ENCODE data around the gene TENM3.

Gene TENM3

DNA sequence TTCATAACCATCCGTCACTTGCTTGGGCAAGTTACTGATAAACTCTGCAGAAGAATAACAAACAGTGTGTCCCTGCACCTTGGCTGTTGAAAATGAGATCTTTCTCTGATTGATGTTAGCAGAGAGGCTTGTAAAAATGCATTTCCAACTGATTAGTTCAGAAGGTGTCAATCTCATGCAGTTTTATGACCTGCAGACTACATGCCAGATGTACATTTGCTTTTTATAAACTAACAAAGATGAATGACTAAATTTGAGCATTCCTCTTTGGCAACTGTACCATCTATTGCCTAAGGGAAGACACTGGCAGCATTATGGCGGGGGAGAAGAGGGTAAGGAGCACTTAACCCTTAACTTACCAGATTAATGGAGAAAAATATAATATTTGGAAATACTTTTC is 481.2 kb downstream of the TENM3 start:
- ATAC-seq (no peak), DNase-seq (no peak)
- Mint-ChIP-seq H3K27ac (no peak overlapping the region), H3K27me3 (peaks cover 8% of the 10 kb centered on the region), H3K9me3 (no peaks in the 10 kb centered on the region), H3K4me1 (no peaks in the 10 kb centered on the region), H3K4me3 (no peak overlapping the region)

DNA sequence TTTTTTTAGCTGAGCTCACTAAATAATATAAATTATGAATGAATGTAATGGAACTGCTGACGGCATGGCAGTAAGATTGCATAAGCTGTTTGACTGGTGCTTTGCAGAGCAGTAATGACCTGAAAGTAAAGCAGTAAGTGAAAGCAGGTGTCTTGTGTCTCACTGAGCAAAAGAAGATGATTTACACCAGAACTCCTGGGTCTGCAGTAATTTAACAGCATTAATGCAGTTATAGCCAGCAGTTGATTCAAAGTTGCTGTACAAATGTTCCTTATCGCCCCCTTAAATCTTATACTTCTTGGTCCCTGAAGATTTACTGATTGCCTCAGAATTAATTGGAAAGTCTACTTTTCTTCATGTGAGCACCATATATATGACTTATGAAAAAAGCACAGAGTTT is 486.3 kb downstream of the TENM3 start:
- DNase-seq (no peak), ATAC-seq (no peak)
- Mint-ChIP-seq H3K4me1 (no peaks in the 10 kb centered on the region), H3K4me3 (no peak overlapping the region), H3K27me3 (peaks cover 8% of the 10 kb centered on the region), H3K9me3 (no peaks in the 10 kb centered on the region), H3K27ac (no peak overlapping the region)

DNA sequence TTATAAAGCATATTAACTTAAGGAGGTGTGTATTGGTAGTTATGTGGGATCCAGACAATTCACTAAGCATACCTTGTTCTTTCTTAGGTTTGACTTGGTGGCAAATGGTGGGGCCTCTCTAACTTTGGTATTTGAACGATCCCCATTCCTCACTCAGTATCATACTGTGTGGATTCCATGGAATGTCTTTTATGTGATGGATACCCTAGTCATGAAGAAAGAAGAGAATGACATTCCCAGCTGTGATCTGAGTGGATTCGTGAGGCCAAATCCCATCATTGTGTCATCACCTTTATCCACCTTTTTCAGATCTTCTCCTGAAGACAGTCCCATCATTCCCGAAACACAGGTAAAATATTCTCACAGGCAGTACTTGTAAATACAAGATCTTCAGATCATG is 487.6 kb downstream of the TENM3 start:
- H3K4me3 Mint-ChIP-seq, result no peak overlapping the region

DNA sequence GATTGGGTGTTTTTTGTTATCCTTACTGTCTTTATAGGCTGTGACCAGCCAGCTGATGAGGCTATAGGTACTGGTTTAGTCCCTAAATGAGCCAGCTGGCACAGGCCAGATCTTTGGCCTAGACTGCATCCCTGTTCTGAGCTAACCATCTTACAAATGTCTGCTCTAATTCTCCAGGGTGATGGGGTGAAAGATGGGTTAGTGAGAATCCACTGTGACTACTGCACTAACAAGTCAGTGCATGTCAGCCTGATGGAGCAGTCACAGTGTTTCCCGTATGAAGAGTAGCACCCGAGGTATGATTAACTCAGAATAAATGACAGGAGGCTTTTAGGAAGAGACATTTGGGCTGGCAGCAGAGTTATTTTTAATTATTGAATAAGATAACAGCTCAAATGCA is 493.0 kb downstream of the TENM3 start:
- no peak overlapping the region for H3K27ac Mint-ChIP-seq
- no peak for DNase-seq
- no peaks in the 10 kb centered on the region for H3K4me1 Mint-ChIP-seq
- H3K9me3 Mint-ChIP-seq, result no peaks in the 10 kb centered on the region
- no peaks in the 10 kb centered on the region for H3K27me3 Mint-ChIP-seq
- ATAC-seq, result no peak
- H3K4me3 Mint-ChIP-seq, result no peak overlapping the region

More for the DNA sequence above, 487.6 kb downstream of the TENM3 start:
- no peak for ATAC-seq
- H3K9me3 Mint-ChIP-seq, result no peaks in the 10 kb centered on the region
- DNase-seq, result no peak
- H3K27me3 Mint-ChIP-seq, result peaks cover 8% of the 10 kb centered on the region
- no peaks in the 10 kb centered on the region for H3K4me1 Mint-ChIP-seq
- H3K27ac Mint-ChIP-seq, result no peak overlapping the region

DNA sequence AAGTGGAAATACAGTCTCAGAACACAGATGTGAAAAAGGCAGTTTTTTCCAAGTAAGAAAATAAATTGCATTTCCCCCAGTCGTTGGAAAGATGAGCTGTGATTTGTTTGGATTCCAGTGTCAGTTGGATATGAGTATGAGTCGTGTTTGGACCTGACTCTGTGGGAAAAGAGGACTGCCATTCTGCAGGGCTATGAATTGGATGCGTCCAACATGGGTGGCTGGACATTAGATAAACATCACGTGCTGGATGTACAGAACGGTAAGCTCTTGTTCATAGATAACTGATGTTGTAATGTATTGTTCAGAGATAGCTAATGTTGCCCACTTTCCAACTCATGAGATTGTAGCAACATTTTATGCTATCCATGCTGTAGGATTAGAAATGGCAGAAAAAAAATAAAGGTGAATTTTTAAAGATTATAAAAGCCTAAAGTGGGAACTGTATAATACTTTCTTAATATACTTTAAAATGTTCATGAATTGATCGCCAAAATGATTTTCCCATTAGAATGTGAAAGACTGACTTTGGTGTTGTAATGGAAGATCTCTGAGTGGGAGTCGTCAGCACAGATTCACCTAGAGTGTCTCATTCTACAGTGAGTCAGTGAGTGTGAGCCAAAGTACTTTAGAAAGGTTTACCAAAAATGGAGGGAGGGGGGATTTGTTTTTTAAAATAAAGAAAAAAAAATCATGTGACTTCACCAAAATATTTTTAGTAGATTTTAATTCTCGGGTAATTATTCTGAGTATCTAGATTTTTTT is 495.3 kb downstream of the TENM3 start:
- no peak overlapping the region for H3K27ac Mint-ChIP-seq
- H3K27me3 Mint-ChIP-seq, result no peaks in the 10 kb centered on the region
- no peak for DNase-seq
- no peaks in the 10 kb centered on the region for H3K4me1 Mint-ChIP-seq
- no peak for ATAC-seq
- no peaks in the 10 kb centered on the region for H3K9me3 Mint-ChIP-seq
- H3K4me3 Mint-ChIP-seq, result no peak overlapping the region

DNA sequence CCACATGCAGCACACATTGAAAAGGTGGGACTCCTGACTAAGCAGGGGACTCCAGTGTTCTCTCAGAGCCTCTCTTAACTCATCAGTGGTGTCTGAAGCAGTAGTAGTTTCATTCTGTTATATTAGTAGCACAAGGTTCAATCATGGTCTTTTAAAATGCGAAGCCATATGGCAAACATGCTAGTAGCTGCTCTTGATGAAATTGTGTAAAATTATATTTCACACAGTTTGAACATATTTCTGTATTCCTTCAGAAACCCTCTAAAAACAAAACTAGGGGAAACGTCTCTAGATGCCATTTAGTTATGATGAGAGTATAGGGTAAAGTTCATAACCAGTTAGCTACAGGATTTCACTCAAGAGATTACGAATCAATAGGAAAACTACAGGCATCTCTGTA is 497.1 kb downstream of the TENM3 start:
- H3K27ac Mint-ChIP-seq, result no peak overlapping the region
- H3K9me3 Mint-ChIP-seq, result no peaks in the 10 kb centered on the region
- no peak overlapping the region for H3K4me3 Mint-ChIP-seq
- DNase-seq (no peak), ATAC-seq (no peak)
- no peaks in the 10 kb centered on the region for H3K27me3 Mint-ChIP-seq
- no peaks in the 10 kb centered on the region for H3K4me1 Mint-ChIP-seq

DNA sequence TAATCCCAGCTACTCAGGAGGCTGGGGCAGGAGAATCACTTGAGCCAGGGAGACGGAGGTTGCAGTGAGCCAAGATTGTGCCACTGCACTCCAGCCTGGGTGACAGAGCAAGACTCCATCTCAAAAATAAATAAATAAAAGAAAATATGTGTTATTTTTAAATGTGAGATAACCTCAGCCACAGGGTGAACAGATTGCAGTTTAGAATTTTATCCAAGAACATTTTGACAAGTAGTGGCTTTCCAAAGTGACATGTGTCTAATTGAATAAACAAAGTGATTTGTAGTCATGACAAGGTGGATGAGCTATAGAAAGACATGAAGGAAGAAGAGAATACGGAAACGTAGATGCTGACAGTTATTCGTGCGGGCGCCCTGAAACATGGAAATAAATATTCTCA is 497.9 kb downstream of the TENM3 start:
- H3K27ac Mint-ChIP-seq, result no peak overlapping the region
- H3K4me1 Mint-ChIP-seq, result no peaks in the 10 kb centered on the region
- ATAC-seq (no peak), DNase-seq (no peak)
- peaks cover 3% of the 10 kb centered on the region for H3K27me3 Mint-ChIP-seq
- peaks cover 0 to 3% of the 10 kb centered on the region in 2 donors for H3K9me3 Mint-ChIP-seq
- H3K4me3 Mint-ChIP-seq, result no peak overlapping the region

DNA sequence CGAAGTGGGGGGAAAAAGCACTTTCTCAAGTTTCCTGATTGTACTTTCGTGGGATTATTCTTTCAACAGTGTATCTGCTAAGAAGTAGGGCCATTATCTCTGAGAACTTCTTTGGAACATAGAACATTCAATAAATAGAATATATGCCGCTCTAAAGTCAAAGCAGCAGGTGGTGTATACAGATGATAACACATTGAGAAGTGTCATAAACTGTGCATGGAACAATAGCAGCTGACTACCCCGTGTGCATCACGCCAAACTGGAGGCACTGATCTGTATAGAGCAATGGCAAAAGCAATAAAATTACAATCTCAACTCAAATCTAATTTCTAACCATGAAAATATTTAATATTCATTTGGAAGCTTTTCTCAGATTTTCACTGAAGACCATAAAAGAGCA is 498.7 kb downstream of the TENM3 start:
- Mint-ChIP-seq H3K27ac (no peak overlapping the region), H3K27me3 (peaks cover 9% of the 10 kb centered on the region), H3K9me3 (peaks cover 0 to 7% of the 10 kb centered on the region in 2 donors), H3K4me3 (no peak overlapping the region), H3K4me1 (no peaks in the 10 kb centered on the region)
- no peak for ATAC-seq
- DNase-seq, result no peak

DNA sequence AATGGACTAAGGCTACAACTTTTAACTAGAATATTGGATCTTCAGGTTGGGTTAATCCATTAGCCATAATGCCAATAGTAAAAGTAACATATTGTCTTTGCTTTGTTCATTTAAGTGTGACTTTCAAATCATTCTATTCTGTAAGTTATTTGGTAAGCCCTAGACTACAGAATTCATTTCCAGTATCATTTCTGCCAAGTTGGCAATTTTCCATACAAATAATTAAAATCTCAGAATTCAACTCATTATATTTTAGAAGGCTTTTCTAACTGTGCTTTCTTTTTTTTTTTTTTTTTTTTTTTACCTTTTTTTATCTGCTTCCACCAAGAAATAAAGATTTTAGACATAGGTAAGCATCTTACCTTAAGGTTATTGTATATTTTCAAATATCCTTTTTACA is 500.6 kb downstream of the TENM3 start:
- ATAC-seq, result no peak
- Mint-ChIP-seq H3K27me3 (peaks cover 9% of the 10 kb centered on the region), H3K4me1 (no peaks in the 10 kb centered on the region), H3K27ac (no peak overlapping the region), H3K9me3 (peaks cover 0 to 7% of the 10 kb centered on the region in 2 donors), H3K4me3 (no peak overlapping the region)
- no peak for DNase-seq

DNA sequence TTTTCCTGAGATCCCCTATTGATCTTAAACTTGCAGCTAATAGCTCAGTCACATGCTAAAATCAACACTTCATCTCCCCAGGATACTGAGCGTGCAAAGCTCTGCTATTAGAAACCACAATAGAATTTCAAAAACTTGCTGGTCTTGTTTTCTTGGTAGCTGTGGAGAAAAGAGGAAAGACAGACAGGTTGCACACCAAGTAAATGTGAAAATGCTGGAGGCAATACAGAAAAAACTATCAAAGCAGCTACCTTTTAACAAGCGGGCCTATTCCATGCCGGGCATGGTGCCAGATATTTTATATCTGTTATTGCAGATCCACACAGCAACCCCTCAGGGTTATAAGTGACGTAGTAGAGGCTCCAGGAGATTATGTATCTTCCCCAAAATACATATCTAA is 502.0 kb downstream of the TENM3 start:
- ATAC-seq, result no peak
- no peak overlapping the region for H3K4me3 Mint-ChIP-seq
- peaks cover 0 to 7% of the 10 kb centered on the region in 2 donors for H3K9me3 Mint-ChIP-seq
- no peaks in the 10 kb centered on the region for H3K4me1 Mint-ChIP-seq
- peaks cover 9% of the 10 kb centered on the region for H3K27me3 Mint-ChIP-seq
- no peak overlapping the region for H3K27ac Mint-ChIP-seq
- DNase-seq, result no peak

DNA sequence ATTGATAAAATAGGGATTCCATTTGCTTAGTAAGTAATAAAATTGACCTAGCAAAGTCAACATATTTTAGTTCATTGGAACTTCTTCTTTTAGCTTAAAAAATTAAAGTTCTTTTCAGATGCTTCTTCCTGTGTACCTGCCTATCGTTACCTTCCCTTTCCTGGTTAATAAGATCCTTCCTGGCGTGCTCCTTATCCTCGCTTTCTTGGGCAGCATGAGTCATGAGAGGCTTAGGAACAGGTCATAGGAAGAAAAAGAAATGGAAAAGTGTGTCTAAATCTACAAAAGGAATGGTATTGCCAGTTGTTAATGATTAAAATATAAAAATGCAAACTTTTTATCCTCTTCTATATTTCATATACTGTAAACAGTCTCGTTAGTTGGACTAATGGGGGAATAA is 503.7 kb downstream of the TENM3 start:
- H3K27ac Mint-ChIP-seq, result no peak overlapping the region
- peaks cover 0 to 7% of the 10 kb centered on the region in 2 donors for H3K9me3 Mint-ChIP-seq
- H3K4me1 Mint-ChIP-seq, result no peaks in the 10 kb centered on the region
- H3K4me3 Mint-ChIP-seq, result no peak overlapping the region
- H3K27me3 Mint-ChIP-seq, result peaks cover 15% of the 10 kb centered on the region
- ATAC-seq (no peak), DNase-seq (no peak)

DNA sequence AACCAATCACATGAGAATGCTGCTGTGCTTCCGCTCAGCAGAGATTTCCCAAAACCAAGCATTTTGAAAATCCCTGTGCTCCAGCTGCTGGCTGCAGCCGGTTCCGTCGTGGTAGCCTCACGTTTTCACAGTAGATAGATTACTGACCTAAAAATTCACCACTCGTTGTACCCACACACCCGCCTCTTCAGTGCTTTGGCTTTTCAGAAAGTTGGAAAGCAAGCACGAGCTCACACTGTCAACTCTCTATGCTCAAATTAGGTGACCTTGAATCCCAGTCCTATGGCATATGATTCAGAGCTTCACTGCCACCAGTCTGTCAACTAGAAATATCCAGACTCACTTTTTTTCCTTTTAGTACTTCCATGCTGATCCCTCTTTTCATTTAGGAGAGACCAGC is 505.1 kb downstream of the TENM3 start:
- no peak for DNase-seq
- no peak overlapping the region for H3K27ac Mint-ChIP-seq
- peaks cover 16% of the 10 kb centered on the region for H3K27me3 Mint-ChIP-seq
- no peak for ATAC-seq
- no peaks in the 10 kb centered on the region for H3K4me1 Mint-ChIP-seq
- peaks cover 0 to 7% of the 10 kb centered on the region in 2 donors for H3K9me3 Mint-ChIP-seq
- H3K4me3 Mint-ChIP-seq, result no peak overlapping the region

DNA sequence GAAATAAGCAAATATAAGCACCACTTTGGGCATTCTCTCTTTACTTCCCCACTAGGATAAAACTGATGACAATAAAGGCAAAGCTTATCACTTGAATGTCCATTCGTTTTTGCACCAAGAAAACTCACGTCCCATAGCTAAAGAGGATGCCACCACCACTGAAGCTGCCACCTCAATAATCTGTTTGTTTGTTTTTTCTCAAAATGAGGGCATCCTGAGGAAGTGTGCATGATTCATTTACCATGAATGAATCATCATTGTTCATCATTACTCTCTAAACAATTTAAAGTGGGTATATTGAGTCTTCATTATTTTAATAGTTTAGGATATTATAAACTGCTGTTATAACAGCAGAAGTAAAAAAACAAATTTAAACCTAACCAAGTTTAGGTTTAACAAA is 505.7 kb downstream of the TENM3 start:
- ATAC-seq, result no peak
- no peak overlapping the region for H3K4me3 Mint-ChIP-seq
- DNase-seq, result no peak
- no peaks in the 10 kb centered on the region for H3K4me1 Mint-ChIP-seq
- H3K27me3 Mint-ChIP-seq, result peaks cover 16% of the 10 kb centered on the region
- peaks cover 0 to 7% of the 10 kb centered on the region in 2 donors for H3K9me3 Mint-ChIP-seq
- H3K27ac Mint-ChIP-seq, result no peak overlapping the region

DNA sequence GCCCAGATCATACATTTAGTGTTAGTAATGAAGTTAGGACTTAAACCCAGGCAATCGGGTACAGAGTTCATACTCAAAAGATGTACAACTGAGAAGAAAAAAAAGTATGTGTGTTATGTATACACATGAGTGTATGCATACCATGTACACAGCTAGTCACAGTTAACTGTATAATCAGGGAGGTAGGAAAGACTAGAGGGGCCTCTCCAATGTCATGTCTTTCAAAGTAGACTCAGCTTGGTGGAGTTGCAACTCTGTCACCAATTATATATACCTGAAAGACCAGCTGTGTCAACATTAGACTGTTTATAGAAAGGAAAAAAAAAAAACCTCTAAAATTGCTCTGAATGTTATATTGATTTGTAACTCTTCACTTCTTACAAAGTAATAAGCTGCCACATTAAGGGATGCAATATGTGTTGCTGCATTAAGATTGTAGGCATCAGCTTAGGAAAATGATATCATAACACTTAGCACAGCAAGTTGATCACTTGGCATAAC is 506.5 kb downstream of the TENM3 start:
- Mint-ChIP-seq H3K4me3 (no peak overlapping the region), H3K27me3 (peaks cover 16% of the 10 kb centered on the region), H3K4me1 (no peaks in the 10 kb centered on the region), H3K9me3 (peaks cover 0 to 7% of the 10 kb centered on the region in 2 donors), H3K27ac (no peak overlapping the region)
- ATAC-seq (no peak), DNase-seq (no peak)

DNA sequence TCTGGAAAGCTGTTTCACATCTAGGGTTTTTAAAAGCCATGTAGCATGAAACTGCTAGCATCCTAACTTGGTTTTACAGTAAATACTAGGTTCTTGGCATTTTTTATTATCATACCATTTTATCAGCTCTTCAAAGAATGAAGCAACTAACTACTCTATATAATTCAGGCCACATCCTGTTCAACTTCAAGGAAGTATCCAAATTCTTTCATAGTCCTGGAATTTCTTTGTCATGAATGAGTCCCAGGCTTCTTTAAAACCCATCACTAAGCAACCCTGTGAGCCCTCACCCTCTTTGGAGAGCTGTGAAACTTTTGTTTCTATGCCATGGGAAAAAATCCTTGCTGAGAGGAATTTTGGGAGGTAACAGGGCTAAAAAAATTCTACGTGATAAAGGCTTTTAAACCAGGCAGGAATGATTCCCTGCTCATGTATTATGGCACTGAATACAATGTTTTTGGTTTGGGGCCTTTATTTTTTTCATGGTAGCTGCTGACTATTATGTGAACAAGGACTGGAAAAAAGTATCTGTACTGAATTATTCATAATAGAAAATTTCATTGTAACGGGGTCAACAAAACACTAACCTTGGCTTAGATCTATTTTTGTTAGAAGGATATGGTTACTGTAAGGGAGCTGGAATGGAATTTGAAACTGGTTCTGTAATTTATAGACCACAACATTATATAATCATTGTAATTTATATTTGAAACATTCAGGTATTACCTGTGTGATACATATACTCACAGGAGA is 509.1 kb downstream of the TENM3 start:
- Mint-ChIP-seq H3K4me1 (no peaks in the 10 kb centered on the region), H3K9me3 (no peaks in the 10 kb centered on the region), H3K27me3 (peaks cover 7% of the 10 kb centered on the region), H3K4me3 (no peak overlapping the region), H3K27ac (no peak overlapping the region)
- DNase-seq (no peak), ATAC-seq (no peak)

DNA sequence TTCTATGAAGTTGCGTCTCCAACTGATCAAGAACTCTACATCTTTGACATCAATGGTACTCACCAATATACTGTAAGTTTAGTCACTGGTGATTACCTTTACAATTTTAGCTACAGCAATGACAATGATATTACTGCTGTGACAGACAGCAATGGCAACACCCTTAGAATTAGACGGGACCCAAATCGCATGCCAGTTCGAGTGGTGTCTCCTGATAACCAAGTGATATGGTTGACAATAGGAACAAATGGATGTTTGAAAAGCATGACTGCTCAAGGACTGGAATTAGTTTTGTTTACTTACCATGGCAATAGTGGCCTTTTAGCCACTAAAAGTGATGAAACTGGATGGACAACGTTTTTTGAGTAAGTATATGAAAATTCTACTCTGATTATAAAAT is 511.7 kb downstream of the TENM3 start:
- no peak for DNase-seq
- no peaks in the 10 kb centered on the region for H3K9me3 Mint-ChIP-seq
- no peak overlapping the region for H3K27ac Mint-ChIP-seq
- no peaks in the 10 kb centered on the region for H3K4me1 Mint-ChIP-seq
- H3K27me3 Mint-ChIP-seq, result peaks cover 7% of the 10 kb centered on the region
- no peak overlapping the region for H3K4me3 Mint-ChIP-seq
- ATAC-seq, result no peak

Data from stimulated activated naive CD8-positive, alpha-beta T cell treated with anti-CD3 and anti-CD28 coated beads, Interleukin-15, amount 100 ng/mL, for 72 hours (primary cell).